Measurements from ENCODE around the gene GDF15. TPM values are rescaled to one million over a fixed set of nuclear protein-coding genes. Genes with fewer than 3 reads are reported as not detected.

The GDF15 gene
- total and polyA plus RNA-seq, 2 experiments from 2014 or later, result 12.6 to 19.8 TPM

DNA sequence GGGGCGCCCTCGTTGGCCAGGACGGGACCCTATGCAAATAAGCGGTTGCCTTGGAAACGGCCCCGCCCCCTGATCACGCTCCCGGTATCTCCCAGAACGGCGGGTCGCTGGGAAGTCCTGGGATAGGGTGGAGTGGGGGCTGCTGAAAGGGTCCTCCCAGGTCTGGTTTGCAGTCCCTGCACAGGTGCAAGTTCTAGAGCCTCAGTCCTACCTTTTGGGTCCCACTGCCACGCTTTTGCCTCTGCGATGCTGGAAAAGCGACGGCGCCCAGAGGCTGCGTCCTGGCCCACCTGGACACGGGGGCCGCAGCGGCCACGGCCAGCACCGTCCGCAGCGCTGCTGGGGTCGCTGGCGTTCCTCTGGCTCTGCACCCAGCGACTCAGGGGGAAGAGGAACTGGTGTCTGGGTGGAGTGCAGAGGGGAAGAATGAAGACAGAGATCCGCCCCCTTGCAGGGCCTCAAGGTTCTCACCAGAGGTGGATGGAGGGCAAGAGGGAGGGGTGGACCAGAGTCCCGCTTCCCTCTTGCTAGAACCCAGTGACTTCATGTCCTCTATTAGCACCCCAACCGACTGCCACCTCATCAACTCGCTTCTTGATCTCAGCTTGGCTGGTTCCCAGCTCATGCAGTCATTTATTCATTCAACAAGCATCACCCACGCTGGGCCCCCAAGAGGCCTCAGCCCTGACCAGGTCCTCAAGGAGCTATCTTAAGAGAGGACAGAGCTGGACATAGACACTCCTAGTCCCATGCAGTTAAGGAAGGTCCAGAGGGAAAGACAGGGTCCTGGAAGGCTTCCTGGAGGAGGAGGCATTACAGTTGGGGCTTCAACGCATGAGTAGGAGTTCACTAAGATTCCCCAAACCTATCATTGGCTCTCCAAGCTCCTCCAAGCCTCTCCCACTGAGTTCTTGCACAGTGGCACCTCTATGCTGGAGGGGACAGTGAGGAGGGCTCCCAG is 11.6 kb downstream of the GDF15 start, which contains the start of gene LRRC25:
Gene LRRC25, minus strand, starts transcription at position 381 of the 961 bp plus-strand sequence. CDS start 659 bp downstream, outside the sequence.
- Histone ChIP-seq H3K4me1 (ENCODE audit: insufficient read depth) (peaks cover 2% of the 10 kb centered on the region; the same call in 1 of the 2 replicates), H3K27me3 (ENCODE audit: insufficient read depth) (0 out of 2 replicates have a peak, but pooled peaks cover 4% of the 10 kb centered on the region), H3K4me2 (peak within 1 kb of the TSS; percentile 75), H3K4me3 (peak within 1 kb of the TSS; percentile 48), H3K9me2 (ENCODE audit: insufficient read depth) (no peaks in the 10 kb centered on the region), H2AFZ (peak within 1 kb of the TSS; percentile 98), H3F3A (replicated peaks; ENCODE audit: low read depth) (0 out of 2 replicates have a peak, but pooled peaks cover 3% of the 10 kb centered on the region), H3K36me3 (ENCODE audit: insufficient read depth) (no peaks in the 10 kb centered on the region), H3K79me2 (replicated peaks; ENCODE audit: insufficient read depth) (no peaks in the 10 kb centered on the region), H3K27ac (ENCODE audit: low read depth) (no peak within 1 kb of the TSS), H4K20me1 (replicated peaks; ENCODE audit: insufficient read depth) (no peaks in the 10 kb centered on the region)
- Mint-ChIP-seq H3K4me1 (peaks cover 3% of the 10 kb centered on the region; the same call in 2 of the 3 replicates), H3K27me3 (ENCODE audit: insufficient read depth, low read depth, poor library complexity) (peaks cover 17% of the 10 kb centered on the region), H3K36me3 (ENCODE audit: low read depth) (no peaks in the 10 kb centered on the region), H3K4me3 (no peak within 1 kb of the TSS; the same call in 2 of the 3 replicates), H3K9me3 (no peaks in the 10 kb centered on the region), H3K27ac (no peak within 1 kb of the TSS)
- DNase-seq (ENCODE audit: low spot score) (peak; percentile 96), ATAC-seq (peak; percentile 92)
- TF ChIP-seq POLR2AphosphoS5 (IDR thresholded peaks at IDR 0.05; ENCODE audit: low read depth), result no peak
- TF ChIP-seq CREB1 (CRISPR knock-in tag; IDR thresholded peaks at IDR 0.05; ENCODE audit: low read depth), result no peak
- TF ChIP-seq, protein P1, sequence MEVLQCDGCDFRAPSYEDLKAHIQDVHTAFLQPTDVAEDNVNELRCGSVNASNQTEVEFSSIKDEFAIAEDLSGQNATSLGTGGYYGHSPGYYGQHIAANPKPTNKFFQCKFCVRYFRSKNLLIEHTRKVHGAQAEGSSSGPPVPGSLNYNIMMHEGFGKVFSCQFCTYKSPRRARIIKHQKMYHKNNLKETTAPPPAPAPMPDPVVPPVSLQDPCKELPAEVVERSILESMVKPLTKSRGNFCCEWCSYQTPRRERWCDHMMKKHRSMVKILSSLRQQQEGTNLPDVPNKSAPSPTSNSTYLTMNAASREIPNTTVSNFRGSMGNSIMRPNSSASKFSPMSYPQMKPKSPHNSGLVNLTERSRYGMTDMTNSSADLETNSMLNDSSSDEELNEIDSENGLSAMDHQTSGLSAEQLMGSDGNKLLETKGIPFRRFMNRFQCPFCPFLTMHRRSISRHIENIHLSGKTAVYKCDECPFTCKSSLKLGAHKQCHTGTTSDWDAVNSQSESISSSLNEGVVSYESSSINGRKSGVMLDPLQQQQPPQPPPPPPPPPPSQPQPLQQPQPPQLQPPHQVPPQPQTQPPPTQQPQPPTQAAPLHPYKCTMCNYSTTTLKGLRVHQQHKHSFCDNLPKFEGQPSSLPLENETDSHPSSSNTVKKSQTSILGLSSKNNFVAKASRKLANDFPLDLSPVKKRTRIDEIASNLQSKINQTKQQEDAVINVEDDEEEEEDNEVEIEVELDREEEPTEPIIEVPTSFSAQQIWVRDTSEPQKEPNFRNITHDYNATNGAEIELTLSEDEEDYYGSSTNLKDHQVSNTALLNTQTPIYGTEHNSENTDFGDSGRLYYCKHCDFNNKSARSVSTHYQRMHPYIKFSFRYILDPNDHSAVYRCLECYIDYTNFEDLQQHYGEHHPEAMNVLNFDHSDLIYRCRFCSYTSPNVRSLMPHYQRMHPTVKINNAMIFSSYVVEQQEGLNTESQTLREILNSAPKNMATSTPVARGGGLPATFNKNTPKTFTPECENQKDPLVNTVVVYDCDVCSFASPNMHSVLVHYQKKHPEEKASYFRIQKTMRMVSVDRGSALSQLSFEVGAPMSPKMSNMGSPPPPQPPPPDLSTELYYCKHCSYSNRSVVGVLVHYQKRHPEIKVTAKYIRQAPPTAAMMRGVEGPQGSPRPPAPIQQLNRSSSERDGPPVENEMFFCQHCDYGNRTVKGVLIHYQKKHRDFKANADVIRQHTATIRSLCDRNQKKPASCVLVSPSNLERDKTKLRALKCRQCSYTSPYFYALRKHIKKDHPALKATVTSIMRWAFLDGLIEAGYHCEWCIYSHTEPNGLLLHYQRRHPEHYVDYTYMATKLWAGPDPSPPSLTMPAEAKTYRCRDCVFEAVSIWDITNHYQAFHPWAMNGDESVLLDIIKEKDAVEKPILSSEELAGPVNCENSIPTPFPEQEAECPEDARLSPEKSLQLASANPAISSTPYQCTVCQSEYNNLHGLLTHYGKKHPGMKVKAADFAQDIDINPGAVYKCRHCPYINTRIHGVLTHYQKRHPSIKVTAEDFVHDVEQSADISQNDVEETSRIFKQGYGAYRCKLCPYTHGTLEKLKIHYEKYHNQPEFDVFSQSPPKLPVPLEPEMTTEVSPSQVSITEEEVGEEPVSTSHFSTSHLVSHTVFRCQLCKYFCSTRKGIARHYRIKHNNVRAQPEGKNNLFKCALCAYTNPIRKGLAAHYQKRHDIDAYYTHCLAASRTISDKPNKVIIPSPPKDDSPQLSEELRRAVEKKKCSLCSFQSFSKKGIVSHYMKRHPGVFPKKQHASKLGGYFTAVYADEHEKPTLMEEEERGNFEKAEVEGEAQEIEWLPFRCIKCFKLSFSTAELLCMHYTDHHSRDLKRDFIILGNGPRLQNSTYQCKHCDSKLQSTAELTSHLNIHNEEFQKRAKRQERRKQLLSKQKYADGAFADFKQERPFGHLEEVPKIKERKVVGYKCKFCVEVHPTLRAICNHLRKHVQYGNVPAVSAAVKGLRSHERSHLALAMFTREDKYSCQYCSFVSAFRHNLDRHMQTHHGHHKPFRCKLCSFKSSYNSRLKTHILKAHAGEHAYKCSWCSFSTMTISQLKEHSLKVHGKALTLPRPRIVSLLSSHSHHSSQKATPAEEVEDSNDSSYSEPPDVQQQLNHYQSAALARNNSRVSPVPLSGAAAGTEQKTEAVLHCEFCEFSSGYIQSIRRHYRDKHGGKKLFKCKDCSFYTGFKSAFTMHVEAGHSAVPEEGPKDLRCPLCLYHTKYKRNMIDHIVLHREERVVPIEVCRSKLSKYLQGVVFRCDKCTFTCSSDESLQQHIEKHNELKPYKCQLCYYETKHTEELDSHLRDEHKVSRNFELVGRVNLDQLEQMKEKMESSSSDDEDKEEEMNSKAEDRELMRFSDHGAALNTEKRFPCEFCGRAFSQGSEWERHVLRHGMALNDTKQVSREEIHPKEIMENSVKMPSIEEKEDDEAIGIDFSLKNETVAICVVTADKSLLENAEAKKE (CRISPR knock-in tag; IDR thresholded peaks at IDR 0.05), result no peak
- TF ChIP-seq NANOG (IDR thresholded peaks at IDR 0.05; ENCODE audit: borderline replicate concordance), result no peak
- TF ChIP-seq STAT1 (IDR thresholded peaks at IDR 0.05; ENCODE audit: unreplicated experiment), result no peak
- TF ChIP-seq, protein P2, sequence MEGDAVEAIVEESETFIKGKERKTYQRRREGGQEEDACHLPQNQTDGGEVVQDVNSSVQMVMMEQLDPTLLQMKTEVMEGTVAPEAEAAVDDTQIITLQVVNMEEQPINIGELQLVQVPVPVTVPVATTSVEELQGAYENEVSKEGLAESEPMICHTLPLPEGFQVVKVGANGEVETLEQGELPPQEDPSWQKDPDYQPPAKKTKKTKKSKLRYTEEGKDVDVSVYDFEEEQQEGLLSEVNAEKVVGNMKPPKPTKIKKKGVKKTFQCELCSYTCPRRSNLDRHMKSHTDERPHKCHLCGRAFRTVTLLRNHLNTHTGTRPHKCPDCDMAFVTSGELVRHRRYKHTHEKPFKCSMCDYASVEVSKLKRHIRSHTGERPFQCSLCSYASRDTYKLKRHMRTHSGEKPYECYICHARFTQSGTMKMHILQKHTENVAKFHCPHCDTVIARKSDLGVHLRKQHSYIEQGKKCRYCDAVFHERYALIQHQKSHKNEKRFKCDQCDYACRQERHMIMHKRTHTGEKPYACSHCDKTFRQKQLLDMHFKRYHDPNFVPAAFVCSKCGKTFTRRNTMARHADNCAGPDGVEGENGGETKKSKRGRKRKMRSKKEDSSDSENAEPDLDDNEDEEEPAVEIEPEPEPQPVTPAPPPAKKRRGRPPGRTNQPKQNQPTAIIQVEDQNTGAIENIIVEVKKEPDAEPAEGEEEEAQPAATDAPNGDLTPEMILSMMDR (conservative IDR thresholded peaks at IDR 0.05; ENCODE audit: low read depth in 2 of 2), result no peak
- TF ChIP-seq REST (IDR thresholded peaks at IDR 0.05; ENCODE audit: unreplicated experiment), result no peak
- no peak for TF ChIP-seq JUNB (IDR thresholded peaks at IDR 0.05; ENCODE audit: unreplicated experiment)
- no peak for TF ChIP-seq ZNF331 (CRISPR knock-in tag; IDR thresholded peaks at IDR 0.05; ENCODE audit: low read depth)
- TF ChIP-seq ZNF114 (CRISPR knock-in tag; IDR thresholded peaks at IDR 0.05), result no peak
- no peak for TF ChIP-seq EZH2 (IDR thresholded peaks at IDR 0.05; ENCODE audit: low read depth, unreplicated experiment)
- TF ChIP-seq ETS1 (IDR thresholded peaks at IDR 0.05), result no peak
- TF ChIP-seq EZH2phosphoT487 (IDR thresholded peaks at IDR 0.05; ENCODE audit: unreplicated experiment), result no peak

Measured in GM23338 (cell line).